Activated naive CD8-positive, alpha-beta T cell treated with anti-CD3 and anti-CD28 coated beads for 36 hours (primary cell): ENCODE data around the gene PGGHG. TPM values are rescaled to one million over a fixed set of nuclear protein-coding genes. Genes with fewer than 3 reads are reported as not detected.
"Not testable (repeated sequence)": the region's sequence is repeated elsewhere in the genome, so short reads cannot be mapped to it uniquely, and the experiment has no call there.

Experiments
- DNase-seq: peaks from one replicate; pipeline ENCODE4 v3.0.0; 2021
- H3K27ac Mint-ChIP-seq: one replicate; pipeline ENCODE4 v1.8.0; 2022; ENCODE audit warnings: mild to moderate bottlenecking, moderate library complexity, mixed read lengths
- H3K27me3 Mint-ChIP-seq: one replicate; pipeline ENCODE4 v1.8.0; 2022; ENCODE audit warnings: mild to moderate bottlenecking, mixed read lengths
- H3K36me3 Mint-ChIP-seq: one replicate; pipeline ENCODE4 v1.8.0; 2021; ENCODE audit warnings: mild to moderate bottlenecking, mixed read lengths
- H3K4me1 Mint-ChIP-seq: one replicate; pipeline ENCODE4 v1.8.0; 2021; ENCODE audit warnings: mixed read lengths
- H3K4me3 Mint-ChIP-seq: one replicate; pipeline ENCODE4 v1.8.0; 2022; ENCODE audit warnings: mild to moderate bottlenecking, moderate library complexity, mixed read lengths
- H3K9me3 Mint-ChIP-seq: one replicate; pipeline ENCODE4 v1.8.0; 2022; ENCODE audit warnings: mixed read lengths
- total RNA-seq, 2 experiments: library from RNA; stranded (reverse); gene quantifications; one replicate each; pipeline ENCODE4 v1.2.3, GENCODE V29; 2021

The PGGHG gene
- total RNA-seq, 2 experiments from 2014 or later: 206 to 209 TPM

DNA sequence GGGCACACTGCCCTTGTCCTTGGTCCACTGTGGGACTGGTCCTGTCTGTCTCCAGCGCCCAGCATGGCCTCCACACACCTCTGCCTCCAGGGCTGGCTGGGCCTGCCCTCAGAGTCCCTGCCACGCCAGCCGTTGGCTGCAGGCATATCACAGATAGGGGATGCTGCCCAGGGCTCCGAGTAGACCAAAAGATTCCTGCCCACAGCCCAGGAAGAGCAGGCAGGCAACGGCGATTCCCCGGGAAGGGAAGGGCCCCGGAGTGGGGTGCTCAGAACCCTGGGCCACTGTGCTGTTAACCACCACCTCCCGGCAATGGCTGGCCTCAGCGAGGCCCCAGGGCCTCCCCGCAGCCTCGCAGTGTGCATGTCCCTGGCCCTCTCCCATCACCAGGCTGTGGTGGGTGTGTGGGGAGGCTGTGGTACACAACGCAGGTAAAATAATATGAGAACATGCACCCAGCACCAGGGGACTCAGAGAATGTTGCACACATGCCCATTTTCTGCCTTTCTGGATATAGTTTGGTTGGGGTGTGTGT lies 8.2 kb downstream of the PGGHG start:
- peaks cover 6% of the 10 kb centered on the region for H3K36me3 Mint-ChIP-seq
- H3K9me3 Mint-ChIP-seq: no peaks in the 10 kb centered on the region
- no peak overlapping the region for H3K4me3 Mint-ChIP-seq
- H3K27ac Mint-ChIP-seq: peak overlapping the region; percentile 89
- peak; percentile 59 for DNase-seq
- peaks cover 15% of the 10 kb centered on the region for H3K27me3 Mint-ChIP-seq
- peaks cover 36% of the 10 kb centered on the region for H3K4me1 Mint-ChIP-seq

DNA sequence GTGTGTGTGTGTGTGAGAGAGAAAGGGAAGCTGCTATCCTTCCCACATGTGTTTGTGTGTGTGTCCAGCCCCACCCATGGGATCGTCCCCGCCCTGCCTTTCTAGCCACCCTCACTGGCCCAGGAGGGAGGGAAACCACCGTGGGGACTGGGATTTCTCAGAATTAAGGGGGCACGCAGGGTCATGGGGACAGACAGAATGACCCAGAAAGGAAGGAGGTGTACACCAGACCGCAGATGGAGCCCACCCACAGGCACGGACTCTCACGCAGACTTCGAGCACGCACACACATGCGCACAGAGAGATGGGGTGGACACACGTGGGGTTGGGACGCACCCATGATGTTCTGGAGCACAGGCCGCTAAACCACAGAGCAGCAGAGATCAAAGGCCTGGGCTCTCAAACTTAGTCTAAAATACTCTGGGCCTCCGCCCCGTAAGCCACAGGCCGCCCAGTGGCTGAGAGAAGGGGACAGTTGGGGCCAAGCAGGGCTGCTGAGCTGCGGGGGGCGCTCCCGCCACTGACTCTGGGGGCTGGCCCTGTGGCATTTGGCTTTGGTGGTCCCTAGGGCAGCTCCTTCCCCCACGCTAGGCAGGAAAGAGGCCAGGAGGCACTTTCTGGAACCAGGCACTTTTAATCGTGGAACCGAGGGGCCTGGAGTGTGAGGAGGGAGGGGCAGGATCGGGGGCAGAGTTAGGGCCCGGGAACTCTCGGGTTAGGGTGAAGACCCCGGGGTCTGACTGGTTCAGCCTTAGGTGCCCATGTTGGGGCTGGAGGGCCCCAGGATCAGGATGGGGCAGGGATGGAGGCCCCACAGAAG lies 8.9 kb downstream of the PGGHG start:
- Mint-ChIP-seq H3K4me3 (peak overlapping the region; percentile 40), H3K36me3 (peaks cover 6% of the 10 kb centered on the region), H3K9me3 (no peaks in the 10 kb centered on the region)

DNA sequence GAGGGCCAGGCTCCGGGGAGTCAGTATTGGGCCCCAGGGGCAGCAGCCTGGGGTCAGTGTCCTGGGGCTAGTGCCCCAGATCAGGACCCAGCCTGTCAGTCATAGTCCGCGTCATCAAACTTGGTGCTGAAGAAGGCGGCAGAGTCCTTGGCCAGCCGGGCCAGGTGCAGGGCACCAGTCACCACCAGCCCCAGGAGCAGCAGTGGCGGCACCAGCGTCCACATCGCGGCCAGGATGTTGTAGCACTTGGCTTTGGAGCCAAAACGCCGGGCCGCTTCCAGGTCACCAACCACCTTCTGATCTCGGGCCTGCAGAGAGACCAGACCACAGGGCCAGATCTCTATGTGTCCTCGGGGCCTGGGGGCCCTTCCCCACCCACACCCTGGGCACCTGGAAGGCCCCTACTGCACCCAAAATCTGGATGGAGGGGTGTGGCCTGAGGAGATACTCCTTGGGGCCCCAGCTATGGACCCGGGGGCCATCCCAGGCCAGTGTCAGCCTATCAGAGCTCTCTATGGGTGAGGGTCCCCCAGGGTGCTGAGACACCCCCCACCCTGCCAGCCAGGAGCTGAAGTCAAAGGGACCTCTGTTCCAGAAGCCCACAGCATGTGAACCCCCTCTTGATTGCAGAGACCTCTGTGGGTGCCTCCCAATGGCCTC lies 9.6 kb downstream of the PGGHG start:
- peak; percentile 32 for DNase-seq
- peak overlapping the region; percentile 89 for H3K27ac Mint-ChIP-seq
- peaks cover 45% of the 10 kb centered on the region for H3K4me1 Mint-ChIP-seq
- no peak overlapping the region for H3K4me3 Mint-ChIP-seq
- peaks cover 15% of the 10 kb centered on the region for H3K27me3 Mint-ChIP-seq
- peaks cover 5% of the 10 kb centered on the region for H3K36me3 Mint-ChIP-seq
- H3K9me3 Mint-ChIP-seq: peaks cover 1% of the 10 kb centered on the region

More for the DNA sequence above, 8.9 kb downstream of the PGGHG start:
- Mint-ChIP-seq H3K27me3 (peaks cover 15% of the 10 kb centered on the region), H3K4me1 (peaks cover 40% of the 10 kb centered on the region), H3K27ac (peak overlapping the region; percentile 89)
- DNase-seq: peak; percentile 80

DNA sequence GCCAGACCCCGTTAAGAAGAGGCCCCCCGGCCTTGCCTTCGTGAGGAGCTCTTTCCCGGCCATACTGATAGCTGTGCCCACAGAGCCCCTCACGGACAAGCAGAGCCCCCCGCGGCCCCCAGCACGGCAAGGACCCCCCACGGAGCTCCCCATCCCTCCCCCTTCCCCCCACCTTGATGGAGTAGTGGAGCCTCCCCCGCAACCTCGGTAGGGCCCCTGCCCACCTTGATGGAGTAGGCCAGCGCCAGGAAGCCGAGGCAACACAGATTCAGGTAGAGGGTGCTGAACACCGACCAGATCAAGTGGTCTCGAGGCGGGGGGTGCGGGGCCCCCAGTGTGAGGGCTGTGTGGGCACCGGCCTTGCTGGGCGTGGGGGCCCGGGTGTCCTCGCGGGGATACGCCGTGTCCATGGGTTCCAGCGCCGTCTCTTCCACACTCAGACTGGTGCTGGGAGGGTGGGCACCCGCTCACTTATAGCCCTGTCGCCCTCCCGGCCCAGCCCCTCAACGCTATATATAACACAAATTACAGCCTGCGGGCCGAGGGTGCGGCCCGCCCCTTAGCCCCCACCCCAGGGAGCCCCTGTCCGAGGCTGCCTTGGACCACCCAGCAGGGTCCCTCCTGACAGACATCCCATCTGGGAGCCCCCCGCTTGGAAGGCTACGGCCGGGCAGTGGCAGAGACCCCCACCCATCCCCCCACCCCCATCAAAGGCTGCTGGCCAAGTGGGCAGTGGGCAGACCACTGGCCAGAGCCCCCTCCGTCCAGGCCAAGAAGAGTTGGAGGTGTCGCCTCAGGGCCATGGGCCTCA lies 10.4 kb downstream of the PGGHG start, which contains the start of gene IFITM5:
IFITM5 (minus strand) TSS at position 446 of the 811 bp plus-strand sequence; CDS start at position 410, 36 bp downstream.
- peak within 1 kb of the TSS; percentile 89 for H3K27ac Mint-ChIP-seq
- H3K4me3 Mint-ChIP-seq: no peak within 1 kb of the TSS
- DNase-seq: peak; percentile 18
- peaks cover 1% of the 10 kb centered on the region for H3K9me3 Mint-ChIP-seq
- peaks cover 5% of the 10 kb centered on the region for H3K36me3 Mint-ChIP-seq
- peaks cover 15% of the 10 kb centered on the region for H3K27me3 Mint-ChIP-seq
- peaks cover 50% of the 10 kb centered on the region for H3K4me1 Mint-ChIP-seq

DNA sequence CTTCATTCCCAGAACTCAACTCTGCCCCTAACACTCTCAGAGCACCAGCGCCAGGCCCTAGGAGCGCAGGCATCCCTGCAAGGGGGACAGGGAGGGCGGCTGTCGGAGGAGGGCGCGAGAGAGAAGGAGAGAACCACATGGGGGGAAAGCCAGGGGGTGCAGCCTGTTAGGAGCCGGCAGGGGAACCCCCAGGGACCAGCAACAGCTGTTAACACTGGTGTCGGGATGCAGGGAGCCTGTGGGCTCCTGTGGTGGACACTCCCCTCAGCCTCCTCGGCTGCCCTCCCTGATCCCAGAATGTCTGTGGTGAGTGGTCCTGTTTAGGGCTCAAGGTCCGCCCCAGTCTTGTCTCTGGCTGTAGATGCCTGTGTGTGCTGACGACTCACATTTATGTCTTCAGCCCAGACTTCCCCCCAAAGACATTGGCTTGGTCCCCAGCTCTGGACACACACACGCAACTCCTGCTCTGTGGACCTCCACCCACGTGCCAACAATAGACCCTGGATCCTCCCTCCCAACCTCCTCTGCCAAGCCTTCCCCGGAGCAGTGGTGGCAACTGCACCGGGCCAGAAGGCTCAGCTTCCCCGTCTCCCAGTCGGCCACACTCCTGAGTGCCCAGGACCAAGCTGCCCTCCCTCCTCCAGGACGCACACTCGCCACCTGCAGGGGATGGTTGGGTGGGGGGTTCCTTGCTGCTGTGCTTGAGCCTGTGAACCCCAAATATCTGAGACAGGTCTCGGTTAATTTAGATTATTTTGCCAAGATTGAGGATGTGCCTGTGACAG lies 11.2 kb downstream of the PGGHG start:
- no peak for DNase-seq
- peak overlapping the region; percentile 59 for H3K27ac Mint-ChIP-seq
- H3K36me3 Mint-ChIP-seq: peaks cover 4% of the 10 kb centered on the region
- peaks cover 15% of the 10 kb centered on the region for H3K27me3 Mint-ChIP-seq
- H3K9me3 Mint-ChIP-seq: peaks cover 1% of the 10 kb centered on the region
- no peak overlapping the region for H3K4me3 Mint-ChIP-seq
- peaks cover 50% of the 10 kb centered on the region for H3K4me1 Mint-ChIP-seq

DNA sequence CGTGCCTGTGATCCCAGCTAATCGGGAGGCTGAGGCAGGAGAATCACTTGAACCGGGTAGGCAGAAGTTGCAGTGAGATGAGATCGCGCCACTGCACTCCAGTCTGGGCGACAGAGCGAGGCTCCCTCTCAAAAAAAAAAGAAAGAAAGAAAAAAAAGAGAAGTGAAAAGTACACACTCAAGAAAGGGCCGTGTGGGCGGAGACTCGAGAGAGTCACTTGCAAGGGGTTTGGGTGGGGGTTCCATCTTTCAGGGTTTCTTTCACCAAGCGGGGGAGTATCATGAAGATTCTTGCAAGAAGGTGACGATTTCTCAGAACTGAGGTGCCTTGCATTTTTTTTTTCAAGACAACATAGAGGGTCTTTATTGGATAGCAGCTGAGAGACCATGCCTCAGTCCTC lies 14.4 kb downstream of the PGGHG start:
- Mint-ChIP-seq H3K4me3 (no peak overlapping the region), H3K4me1 (peaks cover 45% of the 10 kb centered on the region), H3K27ac (peak overlapping the region; percentile 48), H3K36me3 (peaks cover 5% of the 10 kb centered on the region), H3K27me3 (peaks cover 11% of the 10 kb centered on the region), H3K9me3 (peaks cover 1% of the 10 kb centered on the region)
- no peak for DNase-seq

DNA sequence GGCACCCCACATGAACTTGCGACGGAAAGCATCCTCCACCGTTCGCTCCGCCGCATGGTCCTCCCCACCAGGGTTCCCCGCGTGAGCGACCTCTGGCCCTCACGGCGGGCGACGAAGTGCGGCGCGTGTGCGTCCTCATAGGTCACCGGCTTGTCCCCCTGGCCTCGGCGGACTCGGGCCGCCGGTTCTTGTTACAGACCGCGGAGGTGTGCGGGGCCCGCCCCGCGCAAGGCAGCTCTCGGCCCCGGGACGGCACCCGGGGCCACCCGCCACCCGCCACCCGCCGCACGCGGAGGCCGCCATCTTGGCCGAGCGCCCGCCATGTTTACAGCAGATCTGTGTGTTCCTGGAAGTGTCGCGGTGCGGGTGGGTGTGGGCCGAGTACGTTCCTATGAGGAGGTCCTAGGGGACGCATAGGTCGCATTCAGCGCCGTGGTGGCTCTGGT lies 15.2 kb downstream of the PGGHG start:
- H3K27me3 Mint-ChIP-seq: peaks cover 11% of the 10 kb centered on the region
- no peak for DNase-seq
- no peak overlapping the region for H3K4me3 Mint-ChIP-seq
- peaks cover 42% of the 10 kb centered on the region for H3K4me1 Mint-ChIP-seq
- H3K36me3 Mint-ChIP-seq: peaks cover 12% of the 10 kb centered on the region
- peaks cover 1% of the 10 kb centered on the region for H3K9me3 Mint-ChIP-seq
- H3K27ac Mint-ChIP-seq: no peak overlapping the region

DNA sequence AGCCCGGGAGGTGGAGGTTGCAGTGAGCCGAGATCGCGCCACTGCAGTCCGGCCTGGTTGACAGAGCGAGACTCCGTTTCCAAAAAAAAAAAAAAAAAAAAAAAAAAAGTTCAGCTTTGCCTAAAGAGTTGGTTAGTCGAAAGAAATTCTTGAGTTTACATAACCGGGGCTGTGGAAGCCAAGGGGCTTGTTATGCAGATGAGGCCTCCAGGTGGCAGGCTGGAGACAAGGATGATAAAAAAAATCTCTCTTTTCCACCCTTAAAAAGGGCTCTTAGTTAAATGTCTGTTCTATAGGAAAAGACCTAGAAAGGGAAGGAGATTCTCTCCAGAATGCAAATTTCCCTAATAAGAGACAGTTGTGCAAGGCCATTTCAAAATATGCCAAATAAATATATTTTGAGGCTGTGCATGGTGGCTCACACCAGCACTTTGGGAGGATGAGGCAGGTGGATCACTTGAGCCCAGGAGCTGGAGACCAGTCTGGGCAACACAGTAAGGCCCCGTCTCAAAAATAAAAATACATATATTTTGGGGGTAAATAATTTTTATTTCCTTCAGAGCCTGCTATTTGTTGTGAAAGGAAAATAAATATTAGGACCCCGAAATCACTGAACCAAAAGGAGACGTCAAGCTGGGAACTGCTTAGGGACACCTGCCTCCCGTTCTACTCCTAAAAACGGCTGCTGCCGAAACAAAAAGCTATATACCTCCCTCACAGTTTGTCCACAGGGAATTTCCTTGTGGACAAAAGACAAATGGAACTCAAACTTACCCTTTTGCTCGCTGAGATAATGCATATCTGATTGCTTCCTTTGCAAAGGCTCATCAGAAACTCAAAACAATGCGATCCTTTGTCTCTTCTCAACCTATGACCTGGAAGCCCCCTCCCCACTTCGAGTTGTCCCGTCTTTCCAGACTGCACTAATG lies 16.3 kb downstream of the PGGHG start:
- peaks cover 37% of the 10 kb centered on the region for H3K4me1 Mint-ChIP-seq
- H3K9me3 Mint-ChIP-seq: peaks cover 1% of the 10 kb centered on the region
- H3K36me3 Mint-ChIP-seq: peaks cover 20% of the 10 kb centered on the region
- no peak overlapping the region for H3K4me3 Mint-ChIP-seq
- peaks cover 9% of the 10 kb centered on the region for H3K27me3 Mint-ChIP-seq
- H3K27ac Mint-ChIP-seq: no peak overlapping the region
- no peak for DNase-seq

DNA sequence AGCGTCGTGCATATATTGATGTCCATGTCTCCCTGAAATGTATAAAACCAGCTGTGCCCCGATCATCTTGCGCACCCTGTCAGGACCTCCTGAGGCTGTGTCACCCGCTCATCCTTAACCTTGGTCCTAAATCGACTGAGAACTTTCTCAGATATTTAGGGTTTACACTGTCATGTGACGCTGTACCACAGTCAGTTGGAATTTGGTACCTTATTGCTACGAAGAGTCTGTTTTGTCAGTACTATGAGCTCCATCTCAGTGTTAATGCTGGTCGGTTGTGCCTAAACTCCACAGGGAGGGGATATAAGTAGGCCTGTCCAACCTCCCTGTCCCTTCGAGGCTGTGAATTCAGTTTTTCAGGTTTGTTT lies 16.9 kb downstream of the PGGHG start:
- no peak overlapping the region for H3K4me3 Mint-ChIP-seq
- no peak for DNase-seq
- peaks cover 1% of the 10 kb centered on the region for H3K9me3 Mint-ChIP-seq
- peaks cover 20% of the 10 kb centered on the region for H3K36me3 Mint-ChIP-seq
- H3K27ac Mint-ChIP-seq: no peak overlapping the region
- H3K4me1 Mint-ChIP-seq: peaks cover 32% of the 10 kb centered on the region
- H3K27me3 Mint-ChIP-seq: peaks cover 4% of the 10 kb centered on the region

DNA sequence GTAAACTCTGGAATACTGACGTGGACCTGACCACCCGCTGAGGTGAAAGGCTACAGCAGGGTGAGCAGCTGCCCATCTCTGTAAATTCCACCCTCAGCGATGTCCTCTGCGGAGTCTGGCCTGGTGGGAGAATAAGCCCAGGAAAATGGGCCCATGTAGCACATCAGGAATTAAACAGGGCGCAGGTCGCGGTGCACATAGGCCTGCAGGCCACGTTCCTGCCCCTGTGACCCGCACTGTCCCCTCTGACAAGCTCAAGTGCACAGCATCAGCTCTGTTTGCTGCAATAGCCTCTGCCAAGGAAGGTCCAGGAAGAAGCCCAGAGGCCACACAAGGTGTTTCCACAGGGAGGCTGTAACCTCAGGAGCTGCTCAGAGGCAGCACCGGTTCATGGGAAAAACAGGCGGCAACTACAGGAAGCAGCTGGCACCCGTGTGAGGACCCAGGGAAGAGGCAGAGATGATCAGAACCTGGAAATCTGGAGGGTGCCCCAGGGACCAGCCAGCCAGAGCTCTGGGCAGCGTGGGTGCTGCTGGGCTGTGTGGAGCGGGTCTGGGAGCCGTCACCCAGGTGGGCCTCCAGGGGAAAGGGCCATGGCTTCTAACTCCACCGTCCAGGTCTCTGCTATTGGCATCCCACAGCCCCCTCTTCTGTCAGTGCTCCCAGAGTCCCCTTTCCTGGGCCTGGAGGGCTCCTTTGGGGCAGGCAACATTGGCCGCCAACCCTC lies 17.9 kb downstream of the PGGHG start:
- peak overlapping the region; percentile 95 for H3K27ac Mint-ChIP-seq
- H3K36me3 Mint-ChIP-seq: peaks cover 17% of the 10 kb centered on the region
- H3K4me1 Mint-ChIP-seq: peaks cover 30% of the 10 kb centered on the region
- H3K9me3 Mint-ChIP-seq: peaks cover 1% of the 10 kb centered on the region
- H3K4me3 Mint-ChIP-seq: peak overlapping the region; percentile 86
- no peaks in the 10 kb centered on the region for H3K27me3 Mint-ChIP-seq
- no peak for DNase-seq

DNA sequence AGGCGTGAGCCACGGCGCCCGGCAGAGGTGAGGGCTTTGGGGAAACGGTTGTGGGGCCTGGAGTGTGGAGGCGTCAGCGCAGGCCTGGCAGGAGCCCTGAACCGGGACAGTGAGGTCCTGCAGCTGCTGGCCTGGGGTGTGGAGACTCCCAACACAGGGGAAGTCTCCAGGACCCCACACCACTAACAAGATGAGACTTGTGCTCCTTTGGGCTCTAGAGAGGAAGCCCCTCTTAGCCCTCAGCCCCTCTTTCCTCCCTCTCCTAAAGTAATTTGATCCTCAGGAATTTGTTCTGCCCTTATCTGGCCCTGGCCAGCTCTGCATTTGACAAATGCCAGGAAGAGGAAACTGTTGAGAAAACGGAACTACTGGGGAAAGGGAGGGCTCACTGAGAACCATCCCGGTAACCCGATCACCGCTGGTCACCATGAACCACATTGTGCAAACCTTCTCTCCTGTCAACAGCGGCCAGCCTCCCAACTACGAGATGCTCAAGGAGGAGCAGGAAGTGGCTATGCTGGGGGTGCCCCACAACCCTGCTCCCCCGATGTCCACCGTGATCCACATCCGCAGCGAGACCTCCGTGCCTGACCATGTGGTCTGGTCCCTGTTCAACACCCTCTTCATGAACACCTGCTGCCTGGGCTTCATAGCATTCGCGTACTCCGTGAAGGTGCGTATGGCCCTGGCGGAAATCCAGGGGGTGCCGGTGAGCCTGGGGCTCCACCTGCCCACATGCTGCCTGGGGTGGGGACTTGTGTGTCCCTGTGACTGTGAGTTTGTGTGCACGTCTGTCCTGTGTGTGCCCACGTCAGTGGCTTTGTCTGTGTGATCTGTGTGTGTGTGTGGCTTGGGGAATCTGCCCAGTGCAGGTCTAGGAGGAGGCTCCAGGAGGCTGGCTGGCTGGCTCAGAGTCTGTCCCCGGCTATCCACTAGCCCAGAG lies 19.1 kb downstream of the PGGHG start, which contains the start of gene IFITM2:
IFITM2 (plus strand) TSS at position 51 of the 943 bp plus-strand sequence; CDS start at position 428, 377 bp downstream.
- DNase-seq: peak; percentile 60
- H3K4me1 Mint-ChIP-seq: peaks cover 31% of the 10 kb centered on the region
- not testable (repeated sequence) for H3K27me3 Mint-ChIP-seq, H3K9me3 Mint-ChIP-seq
- peak within 1 kb of the TSS; percentile 86 for H3K4me3 Mint-ChIP-seq
- H3K36me3 Mint-ChIP-seq: peaks cover 17% of the 10 kb centered on the region
- H3K27ac Mint-ChIP-seq: peak within 1 kb of the TSS; percentile 95
